Mesenchymal stem cell (in vitro differentiated cells and primary cell): ENCODE results near the gene PRICKLE3.

ENCODE experiments used
- DNase-seq: peaks from one replicate; pipeline ENCODE4 v3.0.0-alpha.2; 2013
- H2AFZ ChIP-seq: one replicate; pipeline ENCODE4 v1.6.1; 2013; ENCODE audit warnings: low read depth, mild to moderate bottlenecking, control low read depth, inconsistent platforms, low read length, moderate library complexity
- H2AK5ac ChIP-seq: 2 replicates; pipeline ENCODE4 v1.6.1; 2013; ENCODE audit warnings: low read length, moderate library complexity, mild to moderate bottlenecking, inconsistent platforms; ENCODE audit not compliant: severe bottlenecking
- H2BK120ac ChIP-seq: one replicate; pipeline ENCODE4 v1.6.1; 2013; ENCODE audit warnings: low read depth, mild to moderate bottlenecking, inconsistent platforms, low read length, moderate library complexity
- H2BK12ac ChIP-seq, 2 experiments: one replicate each; pipeline ENCODE4 v1.6.1; 2013; ENCODE audit warnings: inconsistent platforms in 2 of 2, low read length in 2 of 2, mild to moderate bottlenecking in 2 of 2, moderate library complexity in 2 of 2, control low read depth in 1 of 2
- H2BK15ac ChIP-seq: one replicate; pipeline ENCODE4 v1.6.1; 2013; ENCODE audit warnings: mild to moderate bottlenecking, low read depth, inconsistent platforms; ENCODE audit not compliant: poor library complexity, severe bottlenecking
- H2BK5ac ChIP-seq: 2 replicates; pipeline ENCODE4 v1.6.1; 2013; ENCODE audit warnings: low read depth, mild to moderate bottlenecking, low read length, control low read depth, inconsistent platforms; ENCODE audit not compliant: poor library complexity, severe bottlenecking
- H3K14ac ChIP-seq, 2 experiments: one replicate each; pipeline ENCODE4 v1.6.1; 2013; ENCODE audit warnings: inconsistent platforms in 2 of 2, low read length in 2 of 2, control low read depth in 1 of 2, mild to moderate bottlenecking in 1 of 2, moderate library complexity in 1 of 2
- H3K18ac ChIP-seq, 2 experiments: one replicate each; pipeline ENCODE4 v1.6.1; 2013; ENCODE audit warnings: inconsistent platforms in 2 of 2, low read length in 2 of 2, control low read depth in 1 of 2, low read depth in 1 of 2, mild to moderate bottlenecking in 1 of 2
- H3K23ac ChIP-seq, 2 experiments: one replicate each; pipeline ENCODE4 v1.6.1; 2013; ENCODE audit warnings: inconsistent platforms in 2 of 2, low read length in 2 of 2, mild to moderate bottlenecking in 2 of 2, moderate library complexity in 2 of 2, control low read depth in 1 of 2
- H3K27ac ChIP-seq: 2 replicates; pipeline ENCODE4 v1.5.1; 2013; ENCODE audit warnings: mild to moderate bottlenecking, moderate library complexity, low read length, control low read depth, inconsistent platforms; ENCODE audit not compliant: poor library complexity, severe bottlenecking
- H3K27me3 ChIP-seq, 2 experiments: 2 replicates each; pipeline versions ENCODE4 v1.6.1 to v1.7.0; 2013; ENCODE audit warnings: low read length in 2 of 2, mild to moderate bottlenecking in 2 of 2, moderate library complexity in 2 of 2, control low read depth in 1 of 2, inconsistent platforms in 1 of 2; ENCODE audit not compliant: control insufficient read depth in 1 of 2, insufficient read depth in 1 of 2
- H3K36me3 ChIP-seq, 2 experiments: 2 replicates each; pipeline versions ENCODE4 v1.6.1 to v1.7.0; 2013; ENCODE audit warnings: low read length in 2 of 2, control low read depth in 1 of 2, inconsistent platforms in 1 of 2, low read depth in 1 of 2, mild to moderate bottlenecking in 1 of 2; ENCODE audit not compliant: insufficient read depth in 2 of 2, control insufficient read depth in 1 of 2
- H3K4ac ChIP-seq, 2 experiments: one replicate each; pipeline ENCODE4 v1.6.1; 2013; ENCODE audit warnings: inconsistent platforms in 2 of 2, low read length in 2 of 2, mild to moderate bottlenecking in 2 of 2, moderate library complexity in 2 of 2, control low read depth in 1 of 2, low read depth in 1 of 2
- H3K4me1 ChIP-seq: 2 replicates; pipeline ENCODE4 v1.6.1; 2013; ENCODE audit warnings: low read depth, low read length, control low read depth; ENCODE audit not compliant: control insufficient read depth, insufficient read depth
- H3K4me2 ChIP-seq: 2 replicates; pipeline ENCODE4 v1.6.1; 2013; ENCODE audit warnings: low read length, mild to moderate bottlenecking, inconsistent platforms; ENCODE audit not compliant: poor library complexity, severe bottlenecking
- H3K4me3 ChIP-seq, 2 experiments: 2 replicates each; pipeline versions ENCODE4 v1.5.1 to v1.7.0; 2013; ENCODE audit warnings: low read length in 2 of 2, mild to moderate bottlenecking in 2 of 2, control low read depth in 1 of 2, low read depth in 1 of 2; ENCODE audit not compliant: insufficient read depth in 1 of 2
- H3K79me1 ChIP-seq: replicated peaks from 2 replicates; pipeline ENCODE4 v1.6.1; 2013; ENCODE audit warnings: mild to moderate bottlenecking, control low read depth, low read length, inconsistent platforms; ENCODE audit not compliant: poor library complexity, severe bottlenecking
- H3K9ac ChIP-seq: 2 replicates; pipeline ENCODE4 v1.7.0; 2013; ENCODE audit warnings: mild to moderate bottlenecking, low read length, moderate library complexity
- H3K9me3 ChIP-seq: 2 replicates; pipeline ENCODE4 v1.7.0; 2013; ENCODE audit warnings: mild to moderate bottlenecking, low read length; ENCODE audit not compliant: control insufficient read depth
- H4K8ac ChIP-seq: one replicate; pipeline ENCODE4 v1.6.1; 2013; ENCODE audit warnings: inconsistent platforms, mild to moderate bottlenecking, low read length, moderate library complexity
- H4K91ac ChIP-seq: one replicate; pipeline ENCODE4 v1.6.1; 2013; ENCODE audit warnings: mild to moderate bottlenecking, low read length, inconsistent platforms
- WGBS: methylation state at CpG from one replicate; pipeline ENCODE4 v1.1.7; 2013; ENCODE audit warnings: mixed read lengths; 5-methylcytosine and 5-hydroxymethylcytosine counted together

PRICKLE3 gene

DNA sequence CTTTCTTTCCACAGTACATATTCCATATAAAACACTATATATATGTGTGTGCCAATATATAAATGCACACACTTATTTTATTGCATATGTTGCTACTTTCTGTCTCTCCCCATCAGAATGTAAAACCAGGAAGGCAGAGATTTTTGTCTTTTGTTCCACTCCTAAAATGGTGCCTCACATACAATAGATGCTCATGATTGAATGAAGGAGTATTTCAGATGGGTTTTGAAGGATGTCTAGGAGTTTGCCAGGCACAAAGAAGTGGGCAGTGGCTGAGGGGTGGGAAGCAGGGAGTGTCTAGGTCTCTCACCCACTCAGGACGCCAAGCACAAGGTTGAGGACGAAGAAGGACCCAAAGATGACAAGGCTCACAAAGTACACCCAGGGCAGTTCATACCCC, 41.6 kb upstream of the PRICKLE3 start:
- Histone ChIP-seq H2BK120ac (no peak overlapping the region), H3K27ac (no peak overlapping the region), H3K14ac (no peak overlapping the region), H4K8ac (no peak overlapping the region), H2BK12ac (no peak overlapping the region), H2AK5ac (no peak overlapping the region), H3K23ac (no peak overlapping the region), H3K36me3 (no peaks in the 10 kb centered on the region), H2BK15ac (no peak overlapping the region), H4K91ac (no peak overlapping the region), H3K9me3 (no peaks in the 10 kb centered on the region), H2AFZ (no peak overlapping the region), H2BK5ac (no peak overlapping the region), H3K18ac (no peak overlapping the region), H3K4me1 (peaks cover 5% of the 10 kb centered on the region), H3K27me3 (peaks cover 0 to 25% of the 10 kb centered on the region in 2 experiments), H3K4me3 (no peak overlapping the region), H3K4me2 (no peak overlapping the region), H3K79me1 (no peaks in the 10 kb centered on the region), H3K4ac (no peak overlapping the region), H3K9ac (no peak overlapping the region)
- no peak for DNase-seq
- 40% methylated on average over 1 of the region's 2 CpGs for WGBS

DNA sequence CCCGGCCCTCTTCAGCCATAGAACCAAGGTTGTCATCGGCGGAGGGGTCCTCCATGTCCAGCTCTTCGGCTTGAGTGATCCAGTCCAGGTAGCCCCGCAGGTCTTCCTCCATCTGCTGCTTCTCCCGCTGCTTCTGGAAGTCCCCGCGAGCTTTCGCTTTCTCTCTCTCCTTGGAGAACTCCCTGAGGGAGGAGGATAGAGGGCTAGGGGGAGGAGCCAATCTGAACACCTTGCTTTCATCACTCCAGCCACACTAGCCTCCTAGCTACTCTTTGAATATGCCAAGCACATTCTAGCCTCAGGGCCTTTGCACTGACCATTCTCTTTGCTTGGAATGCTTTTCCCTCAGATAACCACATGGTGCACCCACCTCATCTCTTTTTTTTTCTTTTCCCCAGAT, 40.8 kb upstream of the PRICKLE3 start:
- Histone ChIP-seq H4K8ac (no peak overlapping the region), H3K79me1 (no peaks in the 10 kb centered on the region), H3K27ac (no peak overlapping the region), H3K4ac (no peak overlapping the region), H2AK5ac (no peak overlapping the region), H3K9me3 (no peaks in the 10 kb centered on the region), H3K23ac (no peak overlapping the region), H2BK15ac (no peak overlapping the region), H2BK120ac (no peak overlapping the region), H3K9ac (no peak overlapping the region), H3K18ac (no peak overlapping the region), H3K36me3 (no peaks in the 10 kb centered on the region), H3K4me2 (no peak overlapping the region), H2AFZ (no peak overlapping the region), H3K14ac (no peak overlapping the region), H2BK5ac (no peak overlapping the region), H4K91ac (no peak overlapping the region), H3K27me3 (peaks cover 0 to 31% of the 10 kb centered on the region in 2 experiments), H2BK12ac (no peak overlapping the region), H3K4me1 (peaks cover 5% of the 10 kb centered on the region), H3K4me3 (no peak overlapping the region)
- DNase-seq: no peak
- 100% methylated on average over 2 of the region's 9 CpGs for WGBS

DNA sequence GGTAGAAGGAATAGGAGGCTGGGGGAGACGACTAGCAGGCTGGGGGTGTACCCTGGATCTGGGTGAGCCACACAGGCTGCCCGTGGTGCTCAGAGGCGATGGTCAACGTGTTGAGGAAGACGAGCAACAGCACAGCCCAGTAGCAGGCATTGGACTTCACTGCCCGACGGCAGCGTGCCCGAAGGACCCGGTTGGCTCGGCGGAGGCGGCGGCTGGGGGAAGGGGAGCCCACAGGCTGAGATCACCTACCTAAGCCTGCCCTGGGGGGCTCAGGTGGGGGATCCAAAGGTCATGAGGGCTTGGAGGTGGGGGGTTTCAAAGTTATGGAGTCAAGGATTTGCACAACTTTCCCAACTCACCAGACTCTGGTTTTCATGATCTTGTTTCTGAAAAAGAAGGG, 39.7 kb upstream of the PRICKLE3 start:
- Histone ChIP-seq H4K91ac (no peak overlapping the region), H3K4me2 (no peak overlapping the region), H3K14ac (no peak overlapping the region), H3K23ac (no peak overlapping the region), H3K18ac (no peak overlapping the region), H3K79me1 (no peaks in the 10 kb centered on the region), H3K4me3 (no peak overlapping the region), H3K9me3 (no peaks in the 10 kb centered on the region), H3K27me3 (peaks cover 0 to 35% of the 10 kb centered on the region in 2 experiments), H2BK15ac (no peak overlapping the region), H4K8ac (no peak overlapping the region), H3K4ac (no peak overlapping the region), H2BK120ac (no peak overlapping the region), H3K9ac (no peak overlapping the region), H3K36me3 (no peaks in the 10 kb centered on the region), H3K27ac (no peak overlapping the region), H2BK12ac (no peak overlapping the region), H2AK5ac (no peak overlapping the region), H2AFZ (no peak overlapping the region), H2BK5ac (no peak overlapping the region), H3K4me1 (peaks cover 5% of the 10 kb centered on the region)
- 69% methylated on average over 12 of the region's 14 CpGs for WGBS
- no peak for DNase-seq

DNA sequence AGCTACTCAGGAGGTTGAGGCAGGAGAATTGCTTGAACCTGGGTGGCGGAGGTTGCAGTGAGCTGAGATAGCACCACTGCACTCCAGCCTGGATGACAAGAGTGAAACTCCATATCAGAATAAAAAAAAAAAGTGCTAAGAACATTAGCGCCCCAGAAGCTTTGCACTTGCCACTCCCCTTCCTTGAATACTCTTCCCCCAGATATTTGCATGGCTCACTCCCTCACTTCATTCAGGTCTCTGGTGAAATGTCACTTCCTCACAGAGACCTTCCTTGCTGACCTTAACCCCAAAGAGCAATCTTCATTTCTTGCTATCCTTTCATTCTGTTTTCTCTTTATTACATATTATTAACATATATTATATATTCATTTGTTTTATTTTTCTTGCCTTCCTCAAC, 35.7 kb upstream of the PRICKLE3 start:
- WGBS: 95% methylated on average over 2 of the region's 2 CpGs
- Histone ChIP-seq H2BK5ac (no peak overlapping the region), H4K91ac (no peak overlapping the region), H2BK12ac (no peak overlapping the region), H3K79me1 (no peaks in the 10 kb centered on the region), H3K9me3 (no peaks in the 10 kb centered on the region), H3K36me3 (no peaks in the 10 kb centered on the region), H3K9ac (no peak overlapping the region), H3K27ac (no peak overlapping the region), H3K4me2 (no peak overlapping the region), H2BK120ac (no peak overlapping the region), H3K23ac (no peak overlapping the region), H3K27me3 (peaks cover 0 to 48% of the 10 kb centered on the region in 2 experiments), H3K4me1 (no peaks in the 10 kb centered on the region), H3K4ac (no peak overlapping the region), H2BK15ac (no peak overlapping the region), H3K18ac (no peak overlapping the region), H2AK5ac (no peak overlapping the region), H2AFZ (no peak overlapping the region), H3K14ac (no peak overlapping the region), H4K8ac (no peak overlapping the region), H3K4me3 (no peak overlapping the region)
- no peak for DNase-seq
